ENCODE data around the gene AVL9. TPM values are rescaled to one million over a fixed set of nuclear protein-coding genes. Genes with fewer than 3 reads are reported as not detected.
A peak's percentile ranks its signal among the peaks of the same experiment; 100 is the strongest.
"Not testable (repeated sequence)": the region's sequence is repeated elsewhere in the genome, so short reads cannot be mapped to it uniquely, and the experiment has no call there.

Gene AVL9
- total and polyA plus RNA-seq, 9 of the 15 experiments (the other 6 are each of a cell fraction or from before 2014, with no cell fraction given) = 6.4 to 66.2 (median 30.1) TPM

DNA sequence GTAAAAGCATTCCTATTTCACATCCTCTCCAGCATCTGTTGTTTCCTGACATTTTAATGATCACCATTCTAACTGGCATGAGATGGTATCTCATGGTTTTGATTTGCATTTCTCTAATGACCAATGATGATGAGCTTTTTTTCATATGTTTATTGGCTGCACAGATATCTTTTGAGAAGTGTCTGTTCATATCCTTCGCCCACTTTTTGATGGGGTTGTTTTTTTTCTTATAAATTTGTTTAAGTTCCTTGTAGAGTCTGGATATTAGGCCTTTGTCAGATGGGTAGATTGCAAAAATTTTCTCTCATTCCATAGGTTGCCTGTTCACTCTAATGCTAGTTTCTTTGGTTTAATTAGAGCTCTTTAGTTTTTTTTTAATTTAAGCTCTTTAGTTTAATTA is 4.9 kb downstream of the AVL9 start:
- intact Hi-C loops (cut with micrococcal nuclease); H3K9me3 ChIP-seq (replicated peaks; ENCODE audit: control insufficient read depth, insufficient read depth, low read depth, low read length); ATAC-seq; H3K27me3 ChIP-seq (ENCODE audit: control insufficient read depth in 2 of 2, insufficient read depth in 2 of 2, low read length in 2 of 2); BruUV-seq (replicated peaks); H3K9me1 ChIP-seq (ENCODE audit: control insufficient read depth, insufficient read depth, low read length); H3K4me2 ChIP-seq (ENCODE audit: insufficient read depth, low read length); in situ Hi-C loops (cut with MboI); CTCF ChIA-PET (ENCODE audit: low intra/inter-chr PET ratio); H2AFZ ChIP-seq (ENCODE audit: low read depth, low read length); H4K20me1 ChIP-seq (replicated peaks; ENCODE audit: control insufficient read depth, insufficient read depth, low read length); DNase-seq (ENCODE audit: extremely low read depth in 1 of 4, low spot score in 3 of 4); FAIRE-seq; H3K9ac ChIP-seq (ENCODE audit: insufficient read depth in 1 of 2, low read depth in 2 of 2, low read length in 2 of 2); H3K4me3 ChIP-seq: not testable (repeated sequence)
- TF ChIP-seq, protein P1, sequence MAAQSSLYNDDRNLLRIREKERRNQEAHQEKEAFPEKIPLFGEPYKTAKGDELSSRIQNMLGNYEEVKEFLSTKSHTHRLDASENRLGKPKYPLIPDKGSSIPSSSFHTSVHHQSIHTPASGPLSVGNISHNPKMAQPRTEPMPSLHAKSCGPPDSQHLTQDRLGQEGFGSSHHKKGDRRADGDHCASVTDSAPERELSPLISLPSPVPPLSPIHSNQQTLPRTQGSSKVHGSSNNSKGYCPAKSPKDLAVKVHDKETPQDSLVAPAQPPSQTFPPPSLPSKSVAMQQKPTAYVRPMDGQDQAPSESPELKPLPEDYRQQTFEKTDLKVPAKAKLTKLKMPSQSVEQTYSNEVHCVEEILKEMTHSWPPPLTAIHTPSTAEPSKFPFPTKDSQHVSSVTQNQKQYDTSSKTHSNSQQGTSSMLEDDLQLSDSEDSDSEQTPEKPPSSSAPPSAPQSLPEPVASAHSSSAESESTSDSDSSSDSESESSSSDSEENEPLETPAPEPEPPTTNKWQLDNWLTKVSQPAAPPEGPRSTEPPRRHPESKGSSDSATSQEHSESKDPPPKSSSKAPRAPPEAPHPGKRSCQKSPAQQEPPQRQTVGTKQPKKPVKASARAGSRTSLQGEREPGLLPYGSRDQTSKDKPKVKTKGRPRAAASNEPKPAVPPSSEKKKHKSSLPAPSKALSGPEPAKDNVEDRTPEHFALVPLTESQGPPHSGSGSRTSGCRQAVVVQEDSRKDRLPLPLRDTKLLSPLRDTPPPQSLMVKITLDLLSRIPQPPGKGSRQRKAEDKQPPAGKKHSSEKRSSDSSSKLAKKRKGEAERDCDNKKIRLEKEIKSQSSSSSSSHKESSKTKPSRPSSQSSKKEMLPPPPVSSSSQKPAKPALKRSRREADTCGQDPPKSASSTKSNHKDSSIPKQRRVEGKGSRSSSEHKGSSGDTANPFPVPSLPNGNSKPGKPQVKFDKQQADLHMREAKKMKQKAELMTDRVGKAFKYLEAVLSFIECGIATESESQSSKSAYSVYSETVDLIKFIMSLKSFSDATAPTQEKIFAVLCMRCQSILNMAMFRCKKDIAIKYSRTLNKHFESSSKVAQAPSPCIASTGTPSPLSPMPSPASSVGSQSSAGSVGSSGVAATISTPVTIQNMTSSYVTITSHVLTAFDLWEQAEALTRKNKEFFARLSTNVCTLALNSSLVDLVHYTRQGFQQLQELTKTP (IDR thresholded peaks at IDR 0.05; ENCODE audit: low read depth in 1 of 2, partially characterized antibody in 2 of 2) = peak in 1 of 2 experiments; percentile 93
- POLR2A ChIA-PET = interaction anchor here (1.0 to 1.3 kb wide), 2 partner anchors 9 to 10 kb away, joined by 3 to 4 read pairs; partner anchors contain the start of gene LSM5
- H3K36me3 ChIP-seq (ENCODE audit: control insufficient read depth, insufficient read depth, low read length) = peaks cover 23% of the 10 kb centered on the region; the same call in 1 of the 3 replicates
- peaks cover 98% of the 10 kb centered on the region for H3K79me2 ChIP-seq (ENCODE audit: control insufficient read depth, insufficient read depth, low read length)
- H3K27ac ChIP-seq (ENCODE audit: extremely low read depth, low read depth, low read length) = peak overlapping the region; percentile 74; the same call in 1 of the 3 replicates
- H3K4me1 ChIP-seq (replicated peaks in 1 of 2; ENCODE audit: control insufficient read depth in 2 of 2, insufficient read depth in 2 of 2, low read length in 2 of 2) = peaks cover 17 to 22% of the 10 kb centered on the region in 2 experiments; a peak in 4 of 5 replicates
- 92% methylated on average over 1 of the region's 1 CpG for WGBS (ENCODE audit: insufficient coverage, low coverage, missing lambda C conversion rate)

Data from K562 (cell line).